Adrenal gland (tissue), 5 donors: ENCODE results near the gene PTGER3.

Source experiments
- POLR2A ChIP-seq, 2 donors: fragments of 450-650 bp; IDR thresholded peaks; one replicate each; pipeline ENCODE4 v1.6.1; 2017; ENCODE audit warnings: antibody characterized with exemption in 2 of 2, mild to moderate bottlenecking in 2 of 2, moderate library complexity in 1 of 2
- TF ChIP-seq, protein P1 (sequence below), 6 experiments: fragments of 450-650 bp in 4 of 6; fragments of 200-600 bp in 2 of 6; sonication (generic) in 1 of 6; IDR thresholded peaks; 1 replicate in 5 of 6; 2 replicates in 1 of 6; pipeline versions ENCODE4 v1.5.1 to v1.8.0; 2016 to 2021; ENCODE audit warnings: antibody characterized with exemption in 6 of 6, mild to moderate bottlenecking in 2 of 6, moderate library complexity in 1 of 6
- donor health status: DM: no; HTN: no; CAD: no.

DNA sequence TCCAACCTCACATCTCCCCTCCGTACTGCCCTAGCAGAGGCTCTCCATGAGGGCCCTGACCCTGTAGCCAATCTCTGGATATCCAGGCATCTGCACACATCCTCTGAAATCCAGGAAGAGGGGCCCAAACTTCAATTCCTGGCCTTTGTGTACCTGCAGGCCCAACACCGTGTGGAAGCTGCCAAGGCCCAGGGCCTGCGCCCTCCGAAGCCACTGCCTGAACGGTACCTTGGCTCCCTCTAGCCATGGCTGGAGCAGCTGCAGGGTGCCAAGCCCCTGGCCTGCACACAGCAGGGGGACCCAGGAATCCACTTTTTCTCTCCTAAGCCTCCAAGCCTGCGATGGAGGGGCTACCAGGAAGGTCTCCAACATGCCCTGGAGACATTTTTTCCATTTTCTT, 84.2 kb downstream of the PTGER3 start:
- TF ChIP-seq, protein P1, sequence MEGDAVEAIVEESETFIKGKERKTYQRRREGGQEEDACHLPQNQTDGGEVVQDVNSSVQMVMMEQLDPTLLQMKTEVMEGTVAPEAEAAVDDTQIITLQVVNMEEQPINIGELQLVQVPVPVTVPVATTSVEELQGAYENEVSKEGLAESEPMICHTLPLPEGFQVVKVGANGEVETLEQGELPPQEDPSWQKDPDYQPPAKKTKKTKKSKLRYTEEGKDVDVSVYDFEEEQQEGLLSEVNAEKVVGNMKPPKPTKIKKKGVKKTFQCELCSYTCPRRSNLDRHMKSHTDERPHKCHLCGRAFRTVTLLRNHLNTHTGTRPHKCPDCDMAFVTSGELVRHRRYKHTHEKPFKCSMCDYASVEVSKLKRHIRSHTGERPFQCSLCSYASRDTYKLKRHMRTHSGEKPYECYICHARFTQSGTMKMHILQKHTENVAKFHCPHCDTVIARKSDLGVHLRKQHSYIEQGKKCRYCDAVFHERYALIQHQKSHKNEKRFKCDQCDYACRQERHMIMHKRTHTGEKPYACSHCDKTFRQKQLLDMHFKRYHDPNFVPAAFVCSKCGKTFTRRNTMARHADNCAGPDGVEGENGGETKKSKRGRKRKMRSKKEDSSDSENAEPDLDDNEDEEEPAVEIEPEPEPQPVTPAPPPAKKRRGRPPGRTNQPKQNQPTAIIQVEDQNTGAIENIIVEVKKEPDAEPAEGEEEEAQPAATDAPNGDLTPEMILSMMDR (IDR thresholded peaks at IDR 0.05), result no peak
- no peak for TF ChIP-seq POLR2A (IDR thresholded peaks at IDR 0.05)
